Measurements from ENCODE around the gene SPATA17. TPM values are rescaled to one million over a fixed set of nuclear protein-coding genes. Genes with fewer than 3 reads are reported as not detected.
A peak's percentile ranks its signal among the peaks of the same experiment; 100 is the strongest.

SPATA17 gene
- total RNA-seq, 2 experiments from 2014 or later: not detected

DNA sequence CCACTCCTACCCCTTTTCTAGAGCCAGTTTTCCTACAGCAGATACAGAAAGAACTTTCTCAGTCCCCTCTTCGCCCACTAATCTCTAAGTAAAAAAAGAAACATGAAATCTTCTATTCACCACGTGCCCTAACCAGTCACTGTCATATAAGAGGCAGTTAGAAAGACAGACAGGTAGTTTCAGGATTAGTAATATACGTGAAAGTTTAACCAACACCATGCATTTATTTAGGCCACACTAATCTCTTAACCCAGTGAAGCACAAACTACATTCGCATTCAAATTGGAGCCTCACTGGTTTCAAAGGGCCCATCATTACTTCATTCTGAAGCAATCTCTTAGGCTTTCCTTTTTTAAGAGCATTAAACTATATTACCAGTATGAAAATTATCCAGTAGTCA lies 10.3 kb upstream of the SPATA17 start:
- TF ChIP-seq, protein P1, sequence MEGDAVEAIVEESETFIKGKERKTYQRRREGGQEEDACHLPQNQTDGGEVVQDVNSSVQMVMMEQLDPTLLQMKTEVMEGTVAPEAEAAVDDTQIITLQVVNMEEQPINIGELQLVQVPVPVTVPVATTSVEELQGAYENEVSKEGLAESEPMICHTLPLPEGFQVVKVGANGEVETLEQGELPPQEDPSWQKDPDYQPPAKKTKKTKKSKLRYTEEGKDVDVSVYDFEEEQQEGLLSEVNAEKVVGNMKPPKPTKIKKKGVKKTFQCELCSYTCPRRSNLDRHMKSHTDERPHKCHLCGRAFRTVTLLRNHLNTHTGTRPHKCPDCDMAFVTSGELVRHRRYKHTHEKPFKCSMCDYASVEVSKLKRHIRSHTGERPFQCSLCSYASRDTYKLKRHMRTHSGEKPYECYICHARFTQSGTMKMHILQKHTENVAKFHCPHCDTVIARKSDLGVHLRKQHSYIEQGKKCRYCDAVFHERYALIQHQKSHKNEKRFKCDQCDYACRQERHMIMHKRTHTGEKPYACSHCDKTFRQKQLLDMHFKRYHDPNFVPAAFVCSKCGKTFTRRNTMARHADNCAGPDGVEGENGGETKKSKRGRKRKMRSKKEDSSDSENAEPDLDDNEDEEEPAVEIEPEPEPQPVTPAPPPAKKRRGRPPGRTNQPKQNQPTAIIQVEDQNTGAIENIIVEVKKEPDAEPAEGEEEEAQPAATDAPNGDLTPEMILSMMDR (IDR thresholded peaks at IDR 0.05): no peak
- H3K27me3 Mint-ChIP-seq: no peaks in the 10 kb centered on the region
- no peaks in the 10 kb centered on the region for H3K9me3 Mint-ChIP-seq
- no peak overlapping the region for H3K4me3 Mint-ChIP-seq
- H3K4me1 Mint-ChIP-seq (ENCODE audit: low read depth): peaks cover 30% of the 10 kb centered on the region
- H3K27ac Mint-ChIP-seq: no peak overlapping the region
- ATAC-seq (peak; percentile 98), DNase-seq (no peak)
- H3K36me3 Mint-ChIP-seq (ENCODE audit: low read depth): peaks cover 25% of the 10 kb centered on the region
- ChIA-PET POLR2A (no interaction called here), CTCF (no interaction called here)
- intact Hi-C loops (cut with micrococcal nuclease): loop anchor here (5.0 kb wide), 1 partner anchor 139 kb away; no protein-coding TSS in a partner anchor

DNA sequence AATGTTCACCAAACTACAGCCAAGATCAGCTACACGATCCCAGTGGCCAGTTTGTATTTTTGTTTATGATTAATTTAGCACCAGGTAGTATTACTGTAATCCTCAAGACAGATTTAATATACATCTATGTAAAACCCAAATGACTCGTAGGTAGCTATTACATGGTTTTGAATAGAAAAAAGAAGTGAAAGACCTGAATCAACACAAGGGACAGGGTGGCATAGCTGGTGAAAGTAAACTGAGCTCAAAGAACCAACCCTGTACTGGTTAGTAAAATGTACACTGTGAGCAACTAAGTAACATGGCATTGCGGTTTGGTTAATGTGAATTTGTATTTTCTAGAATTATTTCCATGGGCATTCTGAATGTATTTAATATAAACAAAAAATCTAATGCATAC lies 9.1 kb upstream of the SPATA17 start:
- POLR2A ChIA-PET: interaction anchor here (1.4 kb wide), 1 partner anchor 9 kb away, joined by 11 read pairs; the partner anchor contains the start of genes GPATCH2 and SPATA17
- peaks cover 21% of the 10 kb centered on the region for H3K36me3 Mint-ChIP-seq (ENCODE audit: low read depth)
- DNase-seq (no peak), ATAC-seq (no peak)
- peaks cover 32% of the 10 kb centered on the region for H3K4me1 Mint-ChIP-seq (ENCODE audit: low read depth)
- no peak overlapping the region for H3K27ac Mint-ChIP-seq
- no peaks in the 10 kb centered on the region for H3K9me3 Mint-ChIP-seq
- no peaks in the 10 kb centered on the region for H3K27me3 Mint-ChIP-seq
- TF ChIP-seq, protein P1 (IDR thresholded peaks at IDR 0.05): no peak
- CTCF ChIA-PET: interaction anchor here (0.6 to 0.9 kb wide), 3 partner anchors 9 to 674 kb away, joined by 3 to 4 read pairs (median 4); partner anchors contain the start of genes GPATCH2 and SPATA17
- no peak overlapping the region for H3K4me3 Mint-ChIP-seq
- intact Hi-C loops (cut with micrococcal nuclease): loop anchor here (5.0 kb wide), 1 partner anchor 140 kb away; no protein-coding TSS in a partner anchor

DNA sequence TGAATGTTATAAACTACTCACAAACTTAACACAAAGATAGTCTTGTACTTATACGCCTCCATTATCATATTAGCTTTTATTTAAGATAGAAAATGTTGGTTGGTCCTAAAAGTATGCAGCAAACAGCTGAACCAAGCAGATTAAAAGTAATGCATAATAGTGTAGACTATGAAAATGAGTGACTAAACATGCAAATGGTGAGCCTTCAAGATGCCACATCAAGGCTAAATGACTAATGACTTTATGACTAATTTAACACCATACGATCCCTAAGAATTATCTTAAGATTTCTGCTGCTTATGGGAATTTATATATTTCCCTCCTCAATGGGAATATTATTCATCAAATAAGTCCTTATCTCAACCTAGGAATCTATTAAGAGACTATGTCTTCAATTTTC lies 4.8 kb upstream of the SPATA17 start:
- peaks cover 3% of the 10 kb centered on the region for H3K36me3 Mint-ChIP-seq (ENCODE audit: low read depth)
- ChIA-PET POLR2A (interaction anchor here (0.6 kb wide), 1 partner anchor 107 kb away, joined by 4 read pairs; no protein-coding TSS in a partner anchor), CTCF (no interaction called here)
- intact Hi-C loops (cut with micrococcal nuclease): no loop called here
- DNase-seq (no peak), ATAC-seq (peak; percentile 47)
- H3K27ac Mint-ChIP-seq: no peak overlapping the region
- H3K4me3 Mint-ChIP-seq: no peak overlapping the region
- peaks cover 43% of the 10 kb centered on the region for H3K4me1 Mint-ChIP-seq (ENCODE audit: low read depth)
- H3K9me3 Mint-ChIP-seq: no peaks in the 10 kb centered on the region
- TF ChIP-seq, protein P1 (IDR thresholded peaks at IDR 0.05): no peak
- H3K27me3 Mint-ChIP-seq: no peaks in the 10 kb centered on the region

DNA sequence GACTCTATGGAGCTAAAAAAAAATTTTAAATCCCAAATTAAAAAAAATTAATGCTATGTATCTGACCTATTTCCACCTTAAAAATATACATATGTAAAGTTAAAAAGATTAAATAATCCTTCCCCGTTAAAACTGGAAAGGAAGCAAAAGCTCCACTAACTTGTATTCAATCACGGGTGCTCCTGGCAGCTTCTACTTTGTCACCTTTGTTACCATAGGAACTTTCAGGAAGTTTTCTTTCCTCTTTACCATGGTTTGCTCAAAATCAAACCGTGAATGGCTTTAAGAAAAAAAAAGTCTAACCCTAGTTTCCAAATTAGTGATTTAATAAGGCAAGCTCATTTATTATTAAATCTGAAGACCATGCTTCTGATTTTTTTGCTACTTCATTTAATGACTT lies 3.7 kb upstream of the SPATA17 start:
- Mint-ChIP-seq H3K36me3 (ENCODE audit: low read depth) (peaks cover 3% of the 10 kb centered on the region), H3K27ac (no peak overlapping the region), H3K9me3 (no peaks in the 10 kb centered on the region), H3K4me3 (no peak overlapping the region), H3K27me3 (no peaks in the 10 kb centered on the region), H3K4me1 (ENCODE audit: low read depth) (peaks cover 41% of the 10 kb centered on the region)
- CTCF ChIA-PET: interaction anchor here (1.0 to 1.1 kb wide), 2 partner anchors 9 to 16 kb away, joined by 3 read pairs; no protein-coding TSS in a partner anchor
- intact Hi-C loops (cut with micrococcal nuclease): no loop called here
- ATAC-seq (no peak), DNase-seq (no peak)
- POLR2A ChIA-PET: no interaction called here
- TF ChIP-seq, protein P1 (IDR thresholded peaks at IDR 0.05): no peak

DNA sequence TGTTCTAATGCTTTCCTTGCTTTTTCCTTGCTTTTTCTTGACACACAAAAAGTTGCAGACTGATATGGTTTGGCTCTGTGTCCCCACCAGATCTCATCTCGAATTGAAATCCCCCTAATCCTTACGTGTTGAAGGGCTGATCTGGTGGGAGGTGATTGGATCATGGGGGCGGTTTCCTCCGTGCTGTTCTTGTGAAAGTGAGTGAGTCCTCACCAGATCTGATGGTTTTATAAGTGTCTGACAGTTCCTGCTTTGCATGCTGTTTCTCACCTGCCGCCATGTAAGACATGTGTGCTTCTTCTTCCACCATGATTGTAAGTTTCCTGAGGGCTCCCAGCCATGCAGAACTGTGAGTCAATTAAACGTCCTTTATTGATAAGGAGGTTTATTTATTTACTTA lies 11.3 kb downstream of the SPATA17 start:
- intact Hi-C loops (cut with micrococcal nuclease): no loop called here
- H3K27ac Mint-ChIP-seq: no peak overlapping the region
- TF ChIP-seq, protein P1 (IDR thresholded peaks at IDR 0.05): no peak
- POLR2A ChIA-PET: no interaction called here
- no peaks in the 10 kb centered on the region for H3K9me3 Mint-ChIP-seq
- H3K4me1 Mint-ChIP-seq (ENCODE audit: low read depth): no peaks in the 10 kb centered on the region
- DNase-seq (no peak), ATAC-seq (no peak)
- peaks cover 18% of the 10 kb centered on the region for H3K27me3 Mint-ChIP-seq
- CTCF ChIA-PET: no interaction called here
- H3K36me3 Mint-ChIP-seq (ENCODE audit: low read depth): no peaks in the 10 kb centered on the region
- H3K4me3 Mint-ChIP-seq: no peak overlapping the region
